SK-N-MC (cell line): ENCODE measurements around the gene PAXX.

Source experiments
- DNase-seq: peaks from one replicate; pipeline ENCODE4 v3.0.0-alpha.2; 2011; ENCODE audit warnings: low read depth, low spot score
- H3K27ac ChIP-seq: fragments of 200-600 bp; sonication (generic); 2 replicates; pipeline ENCODE4 v1.5.1; 2016; ENCODE audit warnings: mixed run types
- H3K36me3 ChIP-seq: fragments of 200-600 bp; sonication (generic); 2 replicates; pipeline ENCODE4 v1.6.1; 2017; ENCODE audit warnings: antibody characterized with exemption, low read length, mixed read lengths; ENCODE audit not compliant: insufficient read depth
- H3K4me3 ChIP-seq: fragments of 200-600 bp; sonication (generic); 2 replicates; pipeline ENCODE4 v1.5.1; 2016
- H3K9ac ChIP-seq: fragments of 200-600 bp; sonication (generic); 2 replicates; pipeline ENCODE4 v1.8.0; 2017; ENCODE audit warnings: mixed run types, mixed read lengths; ENCODE audit not compliant: insufficient read length
- H3K9me3 ChIP-seq: fragments of 200-600 bp; sonication (generic); 2 replicates; pipeline ENCODE4 v1.6.1; 2017; ENCODE audit warnings: low read depth, mild to moderate bottlenecking, antibody characterized with exemption, low read length, moderate library complexity, mixed read lengths
- EZH2 ChIP-seq: fragments of 200-600 bp; sonication (generic); IDR thresholded peaks from one replicate; pipeline ENCODE4 v1.6.1; 2017; ENCODE audit warnings: antibody characterized with exemption
- FOXP2 ChIP-seq: optimal IDR thresholded peaks from 2 replicates; pipeline ENCODE3; 2011; ENCODE audit warnings: mild to moderate bottlenecking, moderate library complexity; ENCODE audit not compliant: insufficient read depth; ENCODE audit errors: extremely low read length, control extremely low read depth
- POLR2AphosphoS5 ChIP-seq: IDR thresholded peaks from 2 replicates; pipeline ENCODE4 v1.6.1; 2012; ENCODE audit warnings: mild to moderate bottlenecking, low read depth, low read length, borderline replicate concordance

PAXX gene

DNA sequence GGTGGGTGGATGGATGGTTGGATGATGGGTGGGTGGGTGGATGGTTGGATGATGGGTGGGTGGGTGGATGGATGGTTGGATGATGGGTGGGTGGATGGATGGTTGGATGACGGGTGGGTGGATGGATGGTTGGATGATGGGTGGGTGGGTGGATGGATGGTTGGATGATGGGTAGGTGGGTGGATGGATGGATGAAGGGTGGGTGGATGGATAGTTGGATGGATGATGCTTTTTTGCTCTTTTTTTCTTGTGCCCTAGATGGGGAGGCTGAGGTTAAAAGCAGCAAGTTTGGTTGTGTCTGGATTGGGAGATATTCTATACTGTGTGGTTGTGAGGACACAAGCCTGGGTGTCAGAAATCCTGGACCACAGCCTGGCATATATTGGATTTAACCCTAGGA lies 34.8 kb upstream of the PAXX start:
- H3K36me3 ChIP-seq = no peaks in the 10 kb centered on the region
- TF ChIP-seq FOXP2 = no peak
- H3K9ac ChIP-seq = no peak overlapping the region
- no peak overlapping the region for H3K27ac ChIP-seq
- DNase-seq = no peak
- H3K9me3 ChIP-seq = no peaks in the 10 kb centered on the region
- H3K4me3 ChIP-seq = no peak overlapping the region

DNA sequence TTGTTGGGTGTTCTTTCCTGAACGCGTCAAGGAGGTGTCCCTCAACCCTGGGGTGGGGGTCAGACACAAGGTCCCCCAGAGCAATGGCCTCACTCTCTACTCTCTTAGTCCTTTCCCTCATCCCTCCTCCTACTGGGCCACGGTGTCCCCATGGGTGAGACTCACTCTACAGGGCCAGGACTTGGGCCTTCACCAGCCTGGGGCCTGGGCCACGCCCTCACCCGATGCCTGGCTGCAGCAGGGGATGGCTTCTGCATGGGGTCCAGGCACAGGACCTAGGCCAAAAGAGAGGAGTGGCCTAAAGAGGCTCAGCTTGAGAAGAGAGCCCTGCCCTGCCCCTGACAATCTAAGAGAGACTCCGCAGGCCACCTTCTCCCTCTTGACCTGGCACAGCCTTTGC lies 34.3 kb upstream of the PAXX start:
- Histone ChIP-seq H3K9me3 (no peaks in the 10 kb centered on the region), H3K36me3 (no peaks in the 10 kb centered on the region), H3K9ac (no peak overlapping the region), H3K4me3 (no peak overlapping the region), H3K27ac (no peak overlapping the region)
- DNase-seq = no peak
- TF ChIP-seq EZH2 (no peak), POLR2AphosphoS5 (no peak), FOXP2 (no peak)

DNA sequence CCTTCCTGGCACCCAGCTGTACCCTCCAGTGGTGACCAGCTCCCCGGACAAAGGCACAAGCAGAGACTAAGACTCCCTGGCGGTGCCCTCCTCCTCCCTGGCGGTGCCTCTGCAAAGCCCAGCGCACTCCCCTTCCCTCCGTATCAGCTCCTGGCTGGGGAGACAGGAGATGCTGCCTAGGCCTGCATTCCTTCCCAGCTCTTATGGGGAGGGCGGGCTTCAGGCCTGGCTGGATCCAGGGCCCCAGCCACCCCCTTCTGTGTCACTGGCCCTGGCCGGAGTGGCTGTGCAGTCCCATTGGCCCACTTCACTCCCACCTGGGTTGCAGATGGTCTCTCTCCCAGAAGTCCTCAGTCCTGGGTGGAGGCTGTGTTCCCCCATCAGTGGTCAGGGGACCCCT lies 33.7 kb upstream of the PAXX start:
- Histone ChIP-seq H3K36me3 (no peaks in the 10 kb centered on the region), H3K9me3 (no peaks in the 10 kb centered on the region), H3K4me3 (no peak overlapping the region), H3K27ac (no peak overlapping the region), H3K9ac (no peak overlapping the region)
- DNase-seq = no peak
- TF ChIP-seq EZH2 (no peak), FOXP2 (no peak), POLR2AphosphoS5 (no peak)

- Histone ChIP-seq H3K36me3 (no peaks in the 10 kb centered on the region), H3K9me3 (no peaks in the 10 kb centered on the region), H3K27ac (no peak overlapping the region), H3K9ac (no peak overlapping the region), H3K4me3 (no peak overlapping the region)
- TF ChIP-seq FOXP2 (no peak), POLR2AphosphoS5 (no peak), EZH2 (no peak)
- DNase-seq = no peak
Measured at GRCh38 chr9:136958898-136959850, 33.0 kb upstream of the PAXX start.

DNA sequence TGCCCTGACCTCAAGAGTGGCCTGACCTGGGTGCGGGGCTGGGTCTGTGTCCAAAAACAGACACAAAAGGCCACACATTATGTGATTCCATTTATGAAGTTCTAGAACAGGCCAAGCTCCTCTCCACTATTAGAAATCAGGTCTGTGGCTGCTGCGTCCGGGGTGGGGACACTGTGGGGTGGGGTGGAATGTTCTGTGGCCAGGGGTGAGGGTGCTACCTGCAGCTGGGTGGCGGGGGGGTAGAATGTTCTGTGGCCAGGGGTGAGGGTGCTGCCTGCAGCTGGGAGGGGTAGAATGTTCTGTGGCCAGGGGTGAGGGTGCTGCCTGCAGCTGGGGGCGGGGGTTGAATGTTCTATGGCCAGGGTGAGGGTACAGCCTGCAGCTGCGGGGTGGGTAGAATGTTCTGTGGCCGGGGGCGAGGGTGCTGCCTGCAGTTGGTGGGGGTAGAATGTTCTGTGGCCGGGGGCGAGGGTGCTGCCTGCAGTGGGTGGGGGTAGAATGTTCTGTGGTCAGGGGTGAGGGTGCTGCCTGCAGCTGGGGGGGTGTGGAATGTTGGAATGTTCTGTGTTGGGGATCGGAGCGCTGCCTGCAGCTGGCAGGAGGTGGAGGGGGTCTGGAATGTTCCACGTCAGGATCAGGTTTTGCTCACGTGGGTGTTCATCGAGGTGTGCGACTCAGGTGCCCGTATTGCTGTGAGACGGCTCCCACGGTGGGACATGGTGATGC lies 31.8 kb upstream of the PAXX start:
- no peak for TF ChIP-seq EZH2
- Histone ChIP-seq H3K9ac (no peak overlapping the region), H3K27ac (no peak overlapping the region), H3K36me3 (no peaks in the 10 kb centered on the region), H3K9me3 (no peaks in the 10 kb centered on the region), H3K4me3 (no peak overlapping the region)
- no peak for DNase-seq

DNA sequence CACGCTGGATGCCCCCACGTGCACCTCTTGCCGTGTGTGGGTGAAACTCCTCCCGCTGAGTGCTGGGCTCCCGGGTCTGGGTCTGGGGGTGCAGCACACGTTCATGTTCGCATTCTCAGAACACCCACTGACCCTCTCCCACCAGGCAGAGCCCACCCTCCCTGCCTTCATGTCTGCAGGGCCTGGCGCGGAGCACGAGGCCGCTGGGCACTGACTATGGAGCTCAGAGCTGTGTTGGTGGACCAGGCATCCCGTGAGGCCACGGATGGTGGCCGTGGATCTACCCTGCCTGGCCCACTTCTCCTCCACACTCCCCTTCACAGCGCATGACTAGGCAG lies 31.3 kb upstream of the PAXX start:
- TF ChIP-seq EZH2 = no peak
- no peak for TF ChIP-seq FOXP2
- no peak for TF ChIP-seq POLR2AphosphoS5

GRCh38 chr9:136961279-136962065 lies 30.8 kb upstream of the PAXX start:
- H3K36me3 ChIP-seq = no peaks in the 10 kb centered on the region
- no peak for TF ChIP-seq EZH2
- no peak for TF ChIP-seq POLR2AphosphoS5
- no peak for TF ChIP-seq FOXP2
- no peak for DNase-seq
- H3K27ac ChIP-seq = no peak overlapping the region
- no peaks in the 10 kb centered on the region for H3K9me3 ChIP-seq
- H3K9ac ChIP-seq = no peak overlapping the region
- no peak overlapping the region for H3K4me3 ChIP-seq

More for the DNA sequence above, 31.3 kb upstream of the PAXX start:
- Histone ChIP-seq H3K36me3 (no peaks in the 10 kb centered on the region), H3K9me3 (no peaks in the 10 kb centered on the region), H3K4me3 (no peak overlapping the region), H3K9ac (no peak overlapping the region), H3K27ac (no peak overlapping the region)
- DNase-seq = no peak

DNA sequence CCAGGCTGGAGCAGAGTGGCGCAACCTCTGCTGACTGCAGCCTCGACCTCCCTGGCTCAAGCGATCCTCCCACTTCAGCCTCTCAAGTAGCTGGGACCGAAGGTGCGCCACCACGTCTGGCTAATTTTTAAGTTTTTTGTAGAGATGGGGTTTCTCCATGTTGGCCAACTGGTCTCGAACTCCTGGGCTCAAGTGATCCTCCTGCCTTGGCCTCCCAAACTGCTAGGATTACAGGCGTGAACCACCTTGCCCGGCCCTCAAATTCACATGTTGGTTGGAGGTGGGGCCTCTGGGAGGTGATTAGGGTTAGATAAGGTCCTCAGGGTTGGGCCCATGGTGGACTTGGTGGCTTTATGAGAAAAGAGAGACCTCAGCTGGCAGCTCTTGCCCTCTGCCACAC lies 30.1 kb upstream of the PAXX start:
- Histone ChIP-seq H3K27ac (no peak overlapping the region), H3K9me3 (no peaks in the 10 kb centered on the region), H3K4me3 (no peak overlapping the region), H3K9ac (no peak overlapping the region), H3K36me3 (no peaks in the 10 kb centered on the region)
- TF ChIP-seq FOXP2 (no peak), POLR2AphosphoS5 (no peak), EZH2 (no peak)
- DNase-seq = no peak

GRCh38 chr9:136962701-136963248 lies 29.4 kb upstream of the PAXX start:
- H3K4me3 ChIP-seq = no peak overlapping the region
- TF ChIP-seq FOXP2 (no peak), EZH2 (no peak), POLR2AphosphoS5 (no peak)
- H3K36me3 ChIP-seq = no peaks in the 10 kb centered on the region
- no peak overlapping the region for H3K27ac ChIP-seq
- DNase-seq = no peak
- H3K9me3 ChIP-seq = no peaks in the 10 kb centered on the region
- no peak overlapping the region for H3K9ac ChIP-seq
